ENCODE measurements around the gene MYCL.
"Not testable (repeated sequence)": the region's sequence is repeated elsewhere in the genome, so short reads cannot be mapped to it uniquely, and the experiment has no call there.

MYCL gene

DNA sequence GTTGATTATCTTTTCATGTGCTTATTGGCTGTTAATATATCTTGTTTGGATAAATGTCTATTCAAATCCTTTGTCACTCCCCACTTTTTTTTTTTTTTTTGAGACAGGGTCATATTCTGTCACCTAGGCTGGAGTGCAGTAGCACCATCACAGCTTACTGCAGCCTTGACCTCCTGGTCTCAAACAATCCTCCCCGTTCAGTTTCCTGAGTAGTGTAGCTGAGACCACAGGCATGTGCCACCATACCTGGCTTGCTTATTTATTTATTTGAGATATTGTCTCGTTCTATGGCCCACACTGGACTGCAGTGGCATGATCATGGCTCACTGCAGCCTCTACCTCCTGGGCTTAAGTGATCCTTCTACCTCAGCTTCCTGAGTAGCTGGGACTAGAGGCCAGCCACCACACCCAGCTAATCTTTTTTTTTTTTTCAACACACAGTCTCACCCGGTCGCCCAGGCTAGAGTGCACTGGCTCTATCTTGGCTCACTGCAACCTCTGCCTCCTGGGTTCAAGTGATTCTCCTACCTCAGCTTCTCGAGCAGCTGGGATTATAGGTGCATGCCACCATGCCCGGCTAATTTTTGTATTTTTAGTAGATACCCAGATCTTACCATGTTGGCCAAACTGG, 13.9 kb upstream of the MYCL start:
- no peak for DNase-seq

GRCh38 chr1:39913136-39913535, 11.4 kb upstream of the MYCL start:
- DNase-seq, result not testable (repeated sequence)

DNA sequence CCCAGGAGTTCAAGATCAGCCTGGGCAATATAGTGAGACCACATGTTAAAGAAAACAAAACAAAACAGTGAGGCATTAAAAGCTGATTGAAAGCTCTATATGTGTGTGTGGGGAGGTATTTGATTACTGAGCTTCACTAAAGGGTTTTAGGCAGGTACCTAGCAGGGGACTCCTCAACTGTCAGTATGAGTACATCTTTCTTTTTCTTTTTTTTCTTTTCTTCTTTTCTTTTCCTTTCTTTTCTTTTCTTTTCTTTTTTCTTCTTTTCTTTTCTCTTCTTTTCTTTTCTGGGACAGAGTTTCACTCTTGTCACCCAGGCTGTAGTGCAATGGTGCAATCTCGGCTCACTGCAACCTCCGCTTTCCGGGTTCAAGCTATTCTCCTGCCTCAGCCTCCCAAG, 8.5 kb upstream of the MYCL start:
- DNase-seq, result no peak

GRCh38 chr1:39908534-39908933, 6.8 kb upstream of the MYCL start:
- no peak for DNase-seq

GRCh38 chr1:39907528-39908453, 6.1 kb upstream of the MYCL start:
- DNase-seq, result no peak

- no peak for DNase-seq
Measured at GRCh38 chr1:39905172-39905571, 3.5 kb upstream of the MYCL start.

DNA sequence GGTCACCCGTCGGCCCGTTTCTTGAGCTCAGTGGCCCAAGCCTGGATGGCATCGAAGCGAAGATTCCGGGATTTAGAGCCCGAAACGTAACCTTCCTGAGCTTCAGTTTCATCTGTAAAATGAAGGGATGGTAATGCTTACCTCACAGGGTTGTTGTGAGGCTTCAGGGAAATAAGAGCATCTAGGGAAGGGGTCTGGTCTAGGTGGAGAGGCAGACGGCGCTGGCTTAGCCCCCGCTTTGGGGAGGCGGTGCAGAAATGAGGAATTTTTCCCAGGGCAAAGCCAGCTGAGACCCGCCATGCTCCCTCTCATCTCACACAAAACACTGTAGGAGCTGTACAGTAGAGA, 717 bp upstream of the MYCL start:
- no peak for DNase-seq

DNA sequence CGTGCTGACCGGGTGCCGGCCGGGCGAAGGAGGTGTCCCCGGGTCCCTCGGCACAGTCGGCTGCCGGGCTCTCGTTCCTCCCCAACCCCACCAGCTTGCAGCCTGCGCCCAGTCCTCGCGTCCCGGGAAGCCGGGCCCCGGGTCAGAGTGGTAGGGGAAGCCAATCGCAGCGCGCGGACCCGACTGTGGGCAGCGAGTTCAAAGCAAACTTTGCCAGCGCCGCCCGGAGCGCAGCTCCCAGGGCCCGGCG, 328 bp downstream of the MYCL start:
- no peak for DNase-seq

- DNase-seq, result peak in 1 of 2 donors; percentile 8
Measured at GRCh38 chr1:39900662-39901463, 854 bp downstream of the MYCL start.

GRCh38 chr1:39899611-39900538, 1.8 kb downstream of the MYCL start:
- DNase-seq, result no peak

DNA sequence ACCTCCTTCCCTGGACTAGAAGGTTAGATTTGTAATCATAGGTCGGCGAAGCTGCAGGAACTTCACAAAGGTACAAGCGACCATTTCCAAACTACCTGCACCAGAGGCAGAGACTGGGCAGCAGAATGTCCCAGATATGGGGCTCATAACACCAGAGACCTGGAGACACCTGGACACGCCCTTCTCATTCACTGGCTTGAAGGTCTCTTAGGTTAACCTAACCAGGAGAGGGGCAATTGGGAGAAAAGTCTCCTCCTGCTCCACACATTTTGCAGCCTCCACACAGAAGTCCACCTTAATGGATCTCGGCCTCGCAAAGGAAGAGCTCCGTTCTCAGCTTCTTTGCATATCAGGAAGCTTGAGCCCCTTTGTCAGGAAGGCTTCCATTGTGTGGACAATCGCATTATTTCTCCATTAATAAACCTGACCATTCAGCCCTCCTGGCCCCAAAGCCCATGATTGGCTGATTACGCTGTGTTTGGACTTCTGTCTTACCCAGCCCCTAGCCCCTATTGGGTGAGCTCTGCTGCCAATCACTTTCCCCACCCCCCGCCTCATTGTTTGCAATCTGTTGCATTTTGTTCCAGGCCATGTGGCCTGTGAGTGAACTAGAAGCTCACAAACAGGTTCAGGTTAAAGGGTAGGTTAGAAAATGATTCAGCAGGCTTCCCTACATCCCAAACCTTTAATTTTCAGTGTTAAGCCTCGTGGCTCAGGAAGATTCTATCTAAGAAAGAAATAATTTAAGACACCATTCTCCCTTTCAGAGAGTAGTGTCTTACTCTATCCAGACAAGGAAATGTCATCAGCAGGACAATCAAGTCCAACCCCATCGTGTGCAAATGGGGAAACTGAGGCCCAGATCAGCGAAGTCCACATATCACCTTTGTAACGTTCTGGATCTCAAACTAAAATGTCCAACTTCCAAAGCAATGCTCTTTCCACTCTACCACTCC, 2.8 kb downstream of the MYCL start:
- DNase-seq, result no peak

- no peak for DNase-seq
Measured at GRCh38 chr1:39898191-39898590, 3.5 kb downstream of the MYCL start.

GRCh38 chr1:39896909-39897685, 4.6 kb downstream of the MYCL start:
- no peak for DNase-seq

- no peak for DNase-seq
Measured at GRCh38 chr1:39895731-39896480, 5.8 kb downstream of the MYCL start.

DNA sequence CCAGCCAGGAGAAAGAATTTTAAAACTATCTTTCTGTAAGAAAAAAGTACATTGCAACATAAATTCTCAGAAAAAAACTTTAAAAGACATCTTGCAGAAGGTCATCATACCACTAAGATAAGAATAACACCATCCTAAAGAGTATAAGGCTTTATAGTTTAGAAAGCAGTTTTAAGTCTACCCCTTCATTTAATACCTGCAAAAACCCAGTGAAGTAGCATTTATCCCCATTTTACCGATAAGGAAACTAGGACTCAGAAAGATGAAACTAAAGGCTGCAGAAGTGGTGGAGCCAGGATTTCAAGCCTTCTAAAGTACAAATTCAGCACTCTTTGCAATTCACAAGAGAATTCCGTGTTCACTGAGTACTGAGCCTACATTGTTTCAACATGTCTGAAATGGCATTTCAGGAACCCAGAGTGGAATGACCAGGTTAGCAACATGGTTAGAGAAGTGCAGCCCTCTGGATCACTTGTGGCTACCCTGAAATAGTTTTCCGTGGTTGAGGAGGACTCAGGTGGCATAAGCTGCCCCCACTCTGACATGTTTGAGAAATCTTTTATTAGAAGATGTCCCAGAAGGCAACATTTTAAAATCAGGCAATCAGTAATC, 6.7 kb downstream of the MYCL start:
- DNase-seq, result no peak

- DNase-seq, result no peak
Measured at GRCh38 chr1:39892601-39893595, 8.8 kb downstream of the MYCL start.

- DNase-seq, result no peak
Measured at GRCh38 chr1:39890880-39891279, 10.8 kb downstream of the MYCL start.

GRCh38 chr1:39890273-39890672, 11.4 kb downstream of the MYCL start:
- DNase-seq, result no peak
